AG04450 (cell line): ENCODE data around the gene NHSL2. TPM values are rescaled to one million over a fixed set of nuclear protein-coding genes. Genes with fewer than 3 reads are reported as not detected.

Source experiments
- CTCF ChIA-PET: fragments of 300-600, 350-600 bp; formaldehyde crosslinking; extraction: SDS; loops from one replicate; lab custom pipeline; 2022; ENCODE audit warnings: antibody characterized with exemption, inconsistent platforms; lab: Charles Lee
- POLR2A ChIA-PET: fragments of 350-600 bp; formaldehyde crosslinking; extraction: SDS; loops from one replicate; lab custom pipeline; 2021; ENCODE audit warnings: antibody characterized with exemption, inconsistent platforms; lab: Yijun Ruan, JAX
- DNase-seq: peaks from one replicate; pipeline ENCODE4 v3.0.0-alpha.2; 2011; ENCODE audit warnings: low read depth, low spot score
- H3K27ac ChIP-seq: one replicate; pipeline ENCODE4 v1.5.1; 2012; ENCODE audit warnings: low read depth, low read length, control low read depth
- H3K27me3 ChIP-seq: one replicate; pipeline ENCODE4 v1.6.0; 2012; ENCODE audit warnings: low read length; ENCODE audit not compliant: control insufficient read depth, insufficient read depth
- H3K4me3 ChIP-seq: 2 replicates; pipeline ENCODE4 v1.5.1; 2011; ENCODE audit warnings: mild to moderate bottlenecking, low read depth, low read length, control low read depth
- H3K9me3 ChIP-seq: 2 replicates; pipeline ENCODE4 v1.5.1; 2012; ENCODE audit warnings: low read length; ENCODE audit not compliant: control insufficient read depth, insufficient read depth
- polyA plus RNA-seq: library from polyadenylated mRNA; depleted of rRNA; stranded (reverse); fragments of >200 nt; gene quantifications from 2 replicates; pipeline ENCODE4 v1.2.3, GENCODE V29; 2011
- TF ChIP-seq, protein P1 (sequence below): IDR thresholded peaks from 2 replicates; pipeline ENCODE4 v1.5.1; 2011; ENCODE audit warnings: low read depth, low read length, control low read depth, inconsistent platforms

The NHSL2 gene
- polyA plus RNA-seq, 1 experiment: 3.0 TPM

DNA sequence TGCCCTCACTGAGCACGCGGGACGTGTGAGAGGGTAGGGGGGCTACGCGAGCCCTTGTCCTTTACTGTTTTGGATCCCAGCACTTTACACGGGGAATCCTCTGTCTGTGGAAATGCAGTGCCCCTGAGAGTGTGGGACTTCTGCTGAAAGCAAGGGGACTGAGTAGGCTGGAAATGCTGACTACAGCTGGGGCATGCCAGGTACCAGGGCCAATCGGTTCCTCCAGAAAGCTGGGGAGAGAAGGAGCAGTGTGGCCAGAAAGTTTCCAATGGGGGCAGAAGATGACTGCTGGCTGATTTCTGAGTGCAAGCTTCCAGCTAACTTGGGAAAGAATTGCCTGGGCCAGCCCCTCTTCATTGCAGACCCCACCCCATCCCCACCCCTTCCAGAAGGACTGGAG is 1.5 kb downstream of the NHSL2 start:
- CTCF ChIA-PET: no interaction called here
- DNase-seq: no peak

DNA sequence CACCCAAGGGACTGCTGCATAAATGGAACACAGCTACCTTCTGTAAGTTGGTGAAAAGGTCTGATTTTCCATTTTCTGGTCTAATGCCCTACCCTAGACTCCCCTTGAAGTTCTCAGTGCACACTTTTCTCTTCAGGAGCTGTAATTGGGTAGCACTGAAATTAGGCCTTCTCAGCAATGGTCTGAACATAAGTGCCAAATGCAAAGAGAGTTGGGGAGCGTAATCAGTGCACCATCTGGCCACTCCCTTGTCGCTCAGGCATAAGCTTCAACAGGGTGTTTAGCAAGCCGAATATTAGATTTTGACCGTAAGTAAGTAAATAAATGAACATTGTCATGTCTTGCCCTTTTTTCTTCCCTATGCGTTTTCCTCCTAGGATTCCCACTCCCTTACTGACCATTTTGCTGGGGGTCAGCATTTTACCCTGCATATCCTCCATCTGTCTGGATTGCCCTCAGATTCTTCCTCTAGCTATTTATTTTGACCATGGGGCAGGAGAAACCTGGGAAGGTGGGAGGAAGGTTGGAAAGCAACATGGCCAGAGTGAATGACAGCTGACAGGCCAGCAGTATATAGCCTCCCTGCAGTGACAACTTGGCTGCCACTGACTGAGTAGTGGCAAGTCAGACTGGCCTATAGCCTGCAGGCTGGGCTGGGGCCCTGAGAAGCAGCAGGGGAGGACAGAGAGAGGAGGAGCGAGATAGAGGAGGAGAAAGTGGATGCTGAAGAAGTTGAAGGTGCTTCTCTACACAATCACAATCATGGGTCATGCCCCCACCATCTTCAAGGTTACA is 2.7 kb downstream of the NHSL2 start:
- peaks cover 11% of the 10 kb centered on the region for H3K27me3 ChIP-seq
- no peaks in the 10 kb centered on the region for H3K9me3 ChIP-seq
- ChIA-PET POLR2A (no interaction called here), CTCF (interaction anchor here (0.9 kb wide), 1 partner anchor 214 kb away, joined by 3 read pairs; no protein-coding TSS in a partner anchor)
- TF ChIP-seq, protein P1, sequence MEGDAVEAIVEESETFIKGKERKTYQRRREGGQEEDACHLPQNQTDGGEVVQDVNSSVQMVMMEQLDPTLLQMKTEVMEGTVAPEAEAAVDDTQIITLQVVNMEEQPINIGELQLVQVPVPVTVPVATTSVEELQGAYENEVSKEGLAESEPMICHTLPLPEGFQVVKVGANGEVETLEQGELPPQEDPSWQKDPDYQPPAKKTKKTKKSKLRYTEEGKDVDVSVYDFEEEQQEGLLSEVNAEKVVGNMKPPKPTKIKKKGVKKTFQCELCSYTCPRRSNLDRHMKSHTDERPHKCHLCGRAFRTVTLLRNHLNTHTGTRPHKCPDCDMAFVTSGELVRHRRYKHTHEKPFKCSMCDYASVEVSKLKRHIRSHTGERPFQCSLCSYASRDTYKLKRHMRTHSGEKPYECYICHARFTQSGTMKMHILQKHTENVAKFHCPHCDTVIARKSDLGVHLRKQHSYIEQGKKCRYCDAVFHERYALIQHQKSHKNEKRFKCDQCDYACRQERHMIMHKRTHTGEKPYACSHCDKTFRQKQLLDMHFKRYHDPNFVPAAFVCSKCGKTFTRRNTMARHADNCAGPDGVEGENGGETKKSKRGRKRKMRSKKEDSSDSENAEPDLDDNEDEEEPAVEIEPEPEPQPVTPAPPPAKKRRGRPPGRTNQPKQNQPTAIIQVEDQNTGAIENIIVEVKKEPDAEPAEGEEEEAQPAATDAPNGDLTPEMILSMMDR: no peak
- no peak for DNase-seq
- H3K27ac ChIP-seq: no peak overlapping the region
- no peak overlapping the region for H3K4me3 ChIP-seq

More for the DNA sequence above, 1.5 kb downstream of the NHSL2 start:
- POLR2A ChIA-PET: no interaction called here
- Histone ChIP-seq H3K27me3 (peaks cover 11% of the 10 kb centered on the region), H3K9me3 (no peaks in the 10 kb centered on the region), H3K27ac (no peak overlapping the region), H3K4me3 (peak overlapping the region; percentile 53)
- TF ChIP-seq, protein P1: no peak

DNA sequence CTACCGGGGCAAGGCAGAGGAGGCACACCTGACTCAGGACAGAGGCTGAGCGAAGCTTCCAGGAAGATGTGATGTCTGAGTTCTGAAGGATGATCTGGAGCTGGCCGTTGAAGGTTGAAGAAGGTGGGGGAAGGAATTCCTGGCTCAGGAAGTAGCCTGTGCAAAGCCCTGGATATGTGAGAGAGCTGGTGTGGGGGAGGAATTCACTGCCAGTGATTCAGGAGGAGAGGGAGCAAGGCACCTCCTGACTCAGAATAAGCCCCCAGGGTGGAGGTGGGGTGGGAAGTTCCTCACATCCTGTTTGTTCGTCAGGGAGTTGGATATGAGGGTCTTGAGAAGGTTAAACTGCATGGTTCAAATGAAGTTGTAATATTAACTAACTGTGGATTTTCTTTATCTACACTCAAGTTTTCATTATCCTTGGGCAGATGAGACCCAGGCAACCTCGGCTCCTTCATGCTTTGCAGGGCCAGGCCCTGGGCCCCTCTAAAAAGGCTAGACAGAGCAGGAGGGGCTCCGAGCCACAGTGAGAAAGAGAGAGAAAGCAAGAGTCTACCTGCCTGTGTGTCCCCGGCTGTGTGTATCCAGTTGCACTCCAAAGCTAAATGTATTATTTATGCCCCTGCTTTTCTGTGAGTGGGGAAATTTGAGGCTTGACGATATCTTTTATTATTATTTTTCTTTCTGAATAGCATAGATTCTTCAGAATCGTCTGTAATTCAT is 7.1 kb downstream of the NHSL2 start:
- peaks cover 3% of the 10 kb centered on the region for H3K27me3 ChIP-seq
- no peak overlapping the region for H3K27ac ChIP-seq
- H3K4me3 ChIP-seq: no peak overlapping the region
- DNase-seq: no peak
- ChIA-PET CTCF (no interaction called here), POLR2A (no interaction called here)
- TF ChIP-seq, protein P1: no peak
- no peaks in the 10 kb centered on the region for H3K9me3 ChIP-seq

DNA sequence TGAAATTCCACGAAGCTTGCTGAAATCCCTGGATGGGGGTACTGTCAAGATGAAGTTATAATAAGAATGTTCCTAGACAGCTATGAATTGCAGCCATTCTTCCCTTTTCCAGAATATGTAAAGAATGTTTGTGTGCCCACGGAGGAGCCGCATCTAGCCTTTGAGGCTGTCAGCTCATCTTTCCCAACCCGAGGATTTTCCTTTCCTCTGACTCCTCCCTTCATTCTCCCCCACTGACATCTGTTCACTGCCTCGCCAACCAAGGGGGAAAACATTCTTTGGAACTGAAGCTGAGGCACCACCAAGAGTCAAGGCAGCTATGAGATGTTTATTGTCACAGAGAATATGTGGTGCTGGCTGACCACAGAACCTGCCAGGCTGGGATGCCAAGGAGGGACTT is 8.8 kb downstream of the NHSL2 start:
- POLR2A ChIA-PET: interaction anchor here (0.6 kb wide), 1 partner anchor 9 kb away, joined by 3 read pairs; the partner anchor contains the start of gene NHSL2
- Histone ChIP-seq H3K27ac (no peak overlapping the region), H3K27me3 (no peaks in the 10 kb centered on the region), H3K9me3 (no peaks in the 10 kb centered on the region), H3K4me3 (no peak overlapping the region)
- TF ChIP-seq, protein P1: no peak
- no peak for DNase-seq
- CTCF ChIA-PET: interaction anchor here (0.6 to 0.9 kb wide), 2 partner anchors 99 to 208 kb away, joined by 3 to 4 read pairs; no protein-coding TSS in a partner anchor

DNA sequence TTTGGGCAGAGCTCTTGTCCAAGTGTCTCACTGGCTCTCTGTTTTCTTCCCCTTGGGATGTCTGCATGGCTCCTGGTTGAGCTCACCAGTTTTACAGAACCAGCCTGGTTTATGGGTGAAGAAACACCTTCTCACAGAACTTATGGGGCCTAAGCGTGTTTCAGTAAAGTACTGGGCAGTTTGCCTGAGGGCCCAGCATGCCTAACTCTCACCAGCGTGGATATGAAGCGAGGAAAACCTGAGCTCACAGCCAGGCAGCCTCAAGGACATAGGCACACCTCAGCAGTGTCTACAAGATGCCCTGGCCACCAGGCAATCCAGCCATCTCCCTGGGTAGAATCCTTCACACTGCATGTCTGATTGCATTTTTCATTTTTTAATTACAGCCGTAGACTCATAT is 9.2 kb downstream of the NHSL2 start:
- Histone ChIP-seq H3K27ac (no peak overlapping the region), H3K9me3 (no peaks in the 10 kb centered on the region), H3K4me3 (no peak overlapping the region), H3K27me3 (no peaks in the 10 kb centered on the region)
- DNase-seq: no peak
- CTCF ChIA-PET: no interaction called here
- POLR2A ChIA-PET: no interaction called here
- TF ChIP-seq, protein P1: no peak
